ENCODE measurements around the gene EEFSEC.

DNA sequence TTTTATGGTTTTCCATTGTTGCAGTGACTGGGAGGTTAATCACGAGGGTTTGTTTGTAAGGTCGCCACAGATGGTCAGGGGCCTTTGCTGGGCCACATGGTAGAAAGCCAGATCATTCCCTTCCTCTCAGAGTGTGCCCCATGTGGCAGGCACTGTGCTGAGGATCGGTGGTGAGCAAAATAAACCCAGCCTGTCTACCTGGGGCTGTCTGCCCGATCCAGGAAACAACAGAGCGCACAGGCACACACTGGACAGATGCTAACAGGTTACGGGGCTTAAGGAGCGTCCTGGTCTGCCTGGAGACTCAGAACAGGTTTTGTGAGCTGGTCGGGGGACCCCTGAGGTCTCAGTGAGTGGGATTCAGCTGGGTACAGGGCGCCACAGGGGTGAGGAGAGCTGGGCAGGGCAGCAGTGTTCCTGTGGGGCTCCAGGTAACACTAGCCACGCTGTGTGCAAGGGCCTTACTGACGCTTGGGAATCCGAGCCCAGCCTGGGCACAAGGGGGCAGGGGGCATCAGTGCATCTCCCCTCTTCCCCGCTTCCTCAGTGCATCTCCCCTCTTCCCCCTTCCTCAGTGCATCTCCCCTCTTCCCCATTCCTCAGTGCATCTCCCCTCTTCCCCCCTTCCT lies 177.0 kb downstream of the EEFSEC start:
- TF ChIP-seq, protein P1, sequence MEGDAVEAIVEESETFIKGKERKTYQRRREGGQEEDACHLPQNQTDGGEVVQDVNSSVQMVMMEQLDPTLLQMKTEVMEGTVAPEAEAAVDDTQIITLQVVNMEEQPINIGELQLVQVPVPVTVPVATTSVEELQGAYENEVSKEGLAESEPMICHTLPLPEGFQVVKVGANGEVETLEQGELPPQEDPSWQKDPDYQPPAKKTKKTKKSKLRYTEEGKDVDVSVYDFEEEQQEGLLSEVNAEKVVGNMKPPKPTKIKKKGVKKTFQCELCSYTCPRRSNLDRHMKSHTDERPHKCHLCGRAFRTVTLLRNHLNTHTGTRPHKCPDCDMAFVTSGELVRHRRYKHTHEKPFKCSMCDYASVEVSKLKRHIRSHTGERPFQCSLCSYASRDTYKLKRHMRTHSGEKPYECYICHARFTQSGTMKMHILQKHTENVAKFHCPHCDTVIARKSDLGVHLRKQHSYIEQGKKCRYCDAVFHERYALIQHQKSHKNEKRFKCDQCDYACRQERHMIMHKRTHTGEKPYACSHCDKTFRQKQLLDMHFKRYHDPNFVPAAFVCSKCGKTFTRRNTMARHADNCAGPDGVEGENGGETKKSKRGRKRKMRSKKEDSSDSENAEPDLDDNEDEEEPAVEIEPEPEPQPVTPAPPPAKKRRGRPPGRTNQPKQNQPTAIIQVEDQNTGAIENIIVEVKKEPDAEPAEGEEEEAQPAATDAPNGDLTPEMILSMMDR (IDR thresholded peaks at IDR 0.05; ENCODE audit: insufficient read depth, low read length) = no peak
- TF ChIP-seq POLR2AphosphoS5 (IDR thresholded peaks at IDR 0.05; ENCODE audit: low read depth) (no peak), GABPA (IDR thresholded peaks at IDR 0.05; ENCODE audit: low read depth) (no peak), SPI1 (IDR thresholded peaks at IDR 0.05; ENCODE audit: borderline replicate concordance, low read depth) (no peak)
- TF ChIP-seq, protein P2, sequence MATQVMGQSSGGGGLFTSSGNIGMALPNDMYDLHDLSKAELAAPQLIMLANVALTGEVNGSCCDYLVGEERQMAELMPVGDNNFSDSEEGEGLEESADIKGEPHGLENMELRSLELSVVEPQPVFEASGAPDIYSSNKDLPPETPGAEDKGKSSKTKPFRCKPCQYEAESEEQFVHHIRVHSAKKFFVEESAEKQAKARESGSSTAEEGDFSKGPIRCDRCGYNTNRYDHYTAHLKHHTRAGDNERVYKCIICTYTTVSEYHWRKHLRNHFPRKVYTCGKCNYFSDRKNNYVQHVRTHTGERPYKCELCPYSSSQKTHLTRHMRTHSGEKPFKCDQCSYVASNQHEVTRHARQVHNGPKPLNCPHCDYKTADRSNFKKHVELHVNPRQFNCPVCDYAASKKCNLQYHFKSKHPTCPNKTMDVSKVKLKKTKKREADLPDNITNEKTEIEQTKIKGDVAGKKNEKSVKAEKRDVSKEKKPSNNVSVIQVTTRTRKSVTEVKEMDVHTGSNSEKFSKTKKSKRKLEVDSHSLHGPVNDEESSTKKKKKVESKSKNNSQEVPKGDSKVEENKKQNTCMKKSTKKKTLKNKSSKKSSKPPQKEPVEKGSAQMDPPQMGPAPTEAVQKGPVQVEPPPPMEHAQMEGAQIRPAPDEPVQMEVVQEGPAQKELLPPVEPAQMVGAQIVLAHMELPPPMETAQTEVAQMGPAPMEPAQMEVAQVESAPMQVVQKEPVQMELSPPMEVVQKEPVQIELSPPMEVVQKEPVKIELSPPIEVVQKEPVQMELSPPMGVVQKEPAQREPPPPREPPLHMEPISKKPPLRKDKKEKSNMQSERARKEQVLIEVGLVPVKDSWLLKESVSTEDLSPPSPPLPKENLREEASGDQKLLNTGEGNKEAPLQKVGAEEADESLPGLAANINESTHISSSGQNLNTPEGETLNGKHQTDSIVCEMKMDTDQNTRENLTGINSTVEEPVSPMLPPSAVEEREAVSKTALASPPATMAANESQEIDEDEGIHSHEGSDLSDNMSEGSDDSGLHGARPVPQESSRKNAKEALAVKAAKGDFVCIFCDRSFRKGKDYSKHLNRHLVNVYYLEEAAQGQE (IDR thresholded peaks at IDR 0.05; ENCODE audit: insufficient replicate concordance, low read depth) = no peak

Measured in HL-60 (cell line).